ENCODE data around the gene ANP32E. TPM values are rescaled to one million over a fixed set of nuclear protein-coding genes. Genes with fewer than 3 reads are reported as not detected.
A peak's percentile ranks its signal among the peaks of the same experiment; 100 is the strongest.
"Not testable (repeated sequence)": the region's sequence is repeated elsewhere in the genome, so short reads cannot be mapped to it uniquely, and the experiment has no call there.

ANP32E gene
- polyA plus RNA-seq, 5 donors = 65.8 to 120 (median 91.4) TPM

DNA sequence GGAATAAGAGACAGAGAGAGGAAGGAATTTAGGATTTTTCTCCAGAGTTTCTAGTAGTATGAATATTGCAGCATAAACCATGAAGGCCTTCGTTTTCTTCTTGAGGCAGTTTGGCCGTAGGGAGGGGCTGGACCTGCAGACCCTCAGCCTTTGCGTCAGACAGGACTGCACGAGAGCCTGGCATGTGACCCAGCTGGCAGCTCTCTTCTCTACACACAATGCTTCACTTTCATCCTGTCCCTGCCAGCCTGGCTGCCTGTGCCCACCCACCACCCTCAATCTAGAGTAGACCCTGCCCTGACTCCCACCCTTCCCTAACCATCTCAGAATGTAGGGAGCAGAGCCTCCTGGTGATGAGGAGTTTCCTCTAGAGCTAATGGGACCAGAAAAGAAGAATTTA, 23.3 kb upstream of the ANP32E start:
- DNase-seq = no peak

DNA sequence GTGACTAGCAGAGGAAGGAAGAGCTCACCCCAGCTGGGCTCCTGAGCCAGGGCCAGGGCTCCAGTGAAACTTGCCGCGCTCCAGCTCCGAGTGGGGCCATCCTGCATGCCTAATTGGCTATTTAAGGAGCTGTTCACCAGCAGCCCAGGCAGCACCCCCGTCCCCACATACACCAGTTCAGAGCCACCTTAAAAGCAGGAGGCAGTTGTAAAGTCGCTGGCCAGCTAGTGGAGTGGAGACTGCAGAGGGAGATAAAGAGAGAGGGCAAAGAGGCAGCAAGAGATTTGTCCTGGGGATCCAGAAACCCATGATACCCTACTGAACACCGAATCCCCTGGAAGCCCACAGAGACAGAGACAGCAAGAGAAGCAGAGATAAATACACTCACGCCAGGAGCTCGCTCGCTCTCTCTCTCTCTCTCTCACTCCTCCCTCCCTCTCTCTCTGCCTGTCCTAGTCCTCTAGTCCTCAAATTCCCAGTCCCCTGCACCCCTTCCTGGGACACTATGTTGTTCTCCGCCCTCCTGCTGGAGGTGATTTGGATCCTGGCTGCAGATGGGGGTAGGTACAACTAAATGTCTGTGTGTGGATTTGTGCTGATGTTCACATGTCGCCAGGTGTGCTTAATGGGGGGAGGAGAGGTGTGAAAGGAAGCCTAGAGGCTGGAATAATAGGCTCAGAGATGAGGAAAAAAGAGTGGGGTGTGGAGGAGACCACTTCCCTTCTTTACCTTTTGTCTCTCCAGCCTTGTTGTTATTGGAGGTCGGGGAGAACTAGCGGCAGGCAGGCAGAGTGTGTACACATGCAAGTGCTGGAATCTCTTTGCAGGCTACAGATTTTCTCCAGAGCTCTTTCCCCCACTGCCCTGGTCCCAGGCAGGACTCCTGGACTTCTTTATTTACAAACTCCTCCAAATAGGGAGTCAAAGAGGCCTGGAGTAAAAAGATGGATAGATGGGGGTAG, 22.0 kb upstream of the ANP32E start, which contains the start of gene CA14:
TSS of gene CA14 (plus strand) at position 151 of the 962 bp plus-strand sequence. CDS start at position 506, 355 bp downstream.
- no peak for DNase-seq

DNA sequence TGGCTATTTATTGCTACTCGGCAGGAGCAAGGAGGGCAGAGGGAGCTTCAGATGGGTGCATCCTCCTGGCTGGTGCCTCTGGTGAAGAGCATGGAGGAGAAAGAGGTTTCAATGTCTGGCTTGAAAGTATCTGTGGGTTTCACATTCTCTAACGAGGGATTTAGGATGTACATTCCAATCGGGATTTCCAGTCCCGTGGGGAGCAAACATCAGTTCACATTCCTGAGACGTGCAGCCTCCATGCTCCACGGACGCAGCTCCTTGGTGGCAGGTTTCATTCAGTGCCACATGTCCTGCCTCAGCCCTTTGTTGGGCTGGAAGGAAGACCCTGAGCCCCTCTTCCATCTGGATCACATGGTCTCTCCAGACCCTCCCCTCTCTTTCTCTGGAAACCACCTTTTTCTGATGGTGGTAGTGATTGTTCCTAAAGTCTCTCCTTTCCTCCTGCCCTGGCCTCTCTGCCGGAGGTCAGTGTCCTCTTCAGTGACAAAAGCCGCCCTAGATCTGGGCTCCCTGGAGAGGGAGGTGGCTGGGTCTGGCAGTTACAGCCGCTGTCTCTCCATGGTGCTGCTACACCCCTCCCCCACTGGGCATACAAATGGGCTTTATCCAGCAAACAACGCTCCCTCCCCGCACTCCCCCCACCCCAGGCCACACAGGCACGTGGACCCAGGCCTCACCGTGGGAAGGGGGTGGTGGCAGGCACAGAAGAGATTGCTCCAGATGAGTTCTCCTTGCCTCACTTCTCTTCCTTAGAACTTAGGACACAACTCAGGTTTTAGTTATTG, 20.8 kb upstream of the ANP32E start:
- no peak for DNase-seq

DNA sequence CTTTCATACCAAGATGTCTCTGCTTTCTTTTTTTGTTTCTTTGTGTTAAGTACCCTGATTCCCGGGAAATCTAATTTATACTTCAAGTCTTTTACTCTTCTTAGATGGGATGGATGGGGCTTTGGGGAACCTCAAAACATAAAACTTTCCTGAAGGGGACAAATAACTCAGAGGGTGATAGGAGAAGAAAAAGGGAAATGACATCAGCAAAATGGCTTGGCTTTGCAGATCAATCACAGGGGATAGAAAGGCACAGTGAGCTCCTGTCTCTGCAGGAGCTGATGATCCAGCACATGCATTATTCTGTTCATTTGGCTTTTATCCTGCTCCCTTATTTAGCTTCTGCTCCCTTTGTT, 20.3 kb upstream of the ANP32E start:
- DNase-seq = no peak

DNA sequence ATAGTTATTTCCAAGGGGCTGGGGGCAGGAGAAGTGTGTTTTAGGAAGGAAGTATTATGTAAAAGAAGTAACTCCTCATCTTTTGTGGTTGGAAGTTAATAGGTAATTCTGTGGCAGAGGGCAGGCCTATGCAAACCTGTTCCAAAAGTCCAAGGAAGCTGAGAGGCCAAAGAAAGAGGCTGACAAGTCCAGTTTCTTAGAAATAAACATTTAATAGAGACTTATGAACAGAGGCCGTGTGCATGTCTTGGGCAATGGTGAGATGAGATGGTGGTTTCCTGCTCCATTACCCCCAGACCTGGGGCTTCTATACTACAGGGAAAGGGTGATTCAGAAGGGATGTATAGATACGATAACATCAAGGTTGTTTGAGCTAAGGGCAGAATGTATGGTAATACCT, 14.0 kb upstream of the ANP32E start:
- no peak for DNase-seq

DNA sequence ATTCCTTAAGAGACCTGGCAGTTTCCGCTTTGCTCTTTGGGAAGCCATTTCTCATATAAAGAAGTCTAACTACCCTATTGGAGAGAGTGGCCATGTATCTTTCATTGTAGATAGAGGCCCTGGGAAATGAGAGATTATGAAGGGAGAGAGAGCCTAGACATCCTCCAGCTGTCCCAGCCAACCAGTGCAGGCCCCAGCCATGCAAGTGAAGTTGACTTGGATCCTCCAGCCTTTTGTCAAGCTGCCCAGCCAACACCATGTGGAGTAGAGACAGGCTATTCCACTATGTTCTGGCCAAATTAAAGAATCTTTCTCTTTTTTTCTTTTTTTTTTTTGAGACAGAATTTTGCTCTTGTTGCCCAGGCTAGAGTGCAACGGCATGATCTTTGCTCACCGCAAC, 7.1 kb upstream of the ANP32E start:
- no peak for DNase-seq

DNA sequence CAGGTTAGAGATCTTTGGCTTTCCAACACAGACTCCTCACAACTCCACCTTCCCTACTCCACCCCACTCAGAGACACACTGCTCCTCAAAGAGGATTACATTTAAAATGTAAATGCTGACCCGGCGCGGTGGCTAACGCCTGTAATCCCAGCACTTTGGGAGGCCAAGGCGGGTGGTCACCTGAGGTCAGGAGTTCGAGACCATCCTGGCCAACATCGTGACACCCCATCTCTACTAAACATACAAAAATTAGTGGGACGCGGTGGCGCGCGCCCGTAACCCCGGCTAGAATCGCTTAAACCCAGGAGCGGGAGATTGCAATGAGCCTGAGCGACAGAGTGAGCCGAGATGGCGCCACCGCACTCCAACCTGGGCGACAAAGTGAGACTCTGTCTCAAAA, 1.8 kb upstream of the ANP32E start:
- DNase-seq = no peak

DNA sequence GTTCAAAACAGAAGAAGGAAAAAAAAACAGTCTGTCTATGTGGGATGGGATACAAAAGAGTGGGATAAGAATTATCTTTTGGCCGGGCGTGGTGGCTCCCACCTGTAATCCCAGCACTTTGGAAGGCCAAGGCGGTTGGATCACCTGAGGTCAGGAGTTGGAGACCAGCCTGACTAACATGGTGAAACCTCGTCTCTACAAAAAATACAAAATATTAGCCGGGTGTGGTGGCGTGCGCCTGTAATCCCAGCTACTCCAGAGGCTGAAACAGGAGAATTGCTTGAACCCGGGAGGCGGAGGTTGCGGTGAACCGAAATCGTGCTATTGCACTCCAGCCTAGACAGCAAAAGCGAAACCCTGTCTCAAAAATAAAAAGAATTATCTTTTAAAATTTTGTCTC, 1.3 kb upstream of the ANP32E start:
- not testable (repeated sequence) for DNase-seq

DNA sequence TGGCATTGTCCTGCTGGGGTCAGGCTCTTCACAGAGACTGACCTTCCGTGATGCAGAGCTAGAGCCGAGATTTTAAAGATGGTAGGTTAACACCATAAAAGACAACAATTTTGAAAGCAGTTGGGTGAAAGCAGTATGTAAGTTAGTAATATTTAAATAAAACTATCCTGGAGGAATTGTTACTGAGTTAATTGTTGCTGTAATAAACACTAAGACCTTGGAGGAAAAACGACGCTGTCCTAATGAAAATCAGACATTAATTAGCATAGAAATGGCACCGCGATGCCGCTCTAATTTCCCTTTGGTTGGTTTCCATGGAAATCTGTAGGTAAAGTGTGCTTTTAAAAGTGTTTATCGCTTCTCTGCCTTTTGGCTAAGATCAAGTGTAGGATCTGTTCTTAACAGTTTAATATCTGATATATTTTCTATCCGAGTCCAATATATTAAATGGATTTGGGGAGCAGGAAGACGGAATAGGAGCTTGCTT, 745 bp upstream of the ANP32E start:
- DNase-seq = no peak

DNA sequence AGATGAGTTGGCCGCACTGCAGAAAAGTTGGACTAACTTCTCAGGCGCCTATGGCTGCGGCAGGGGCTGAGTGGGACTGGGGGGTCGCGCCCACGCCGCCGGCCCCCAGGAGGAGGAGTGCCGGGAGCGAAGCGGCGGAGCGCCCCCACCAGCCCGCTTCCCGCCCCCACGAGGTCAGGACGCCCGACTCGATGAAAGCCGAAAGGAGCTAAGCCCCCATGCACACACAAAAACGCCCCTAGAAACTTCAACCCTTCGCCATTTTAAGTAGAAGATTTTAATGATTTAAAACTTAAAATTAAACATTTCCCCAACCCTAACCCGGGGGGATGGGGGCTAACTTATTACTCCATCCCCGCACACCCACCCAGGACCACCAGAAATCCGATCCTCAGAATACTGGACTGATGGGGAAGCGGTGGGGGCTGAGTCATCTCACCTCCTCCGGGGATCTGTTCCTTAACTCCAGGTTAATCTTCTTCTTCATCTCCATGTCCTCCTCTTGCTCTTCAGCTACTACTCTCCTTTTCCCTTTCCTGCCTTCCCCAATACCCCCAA, 539 bp downstream of the ANP32E start:
- DNase-seq = no peak

DNA sequence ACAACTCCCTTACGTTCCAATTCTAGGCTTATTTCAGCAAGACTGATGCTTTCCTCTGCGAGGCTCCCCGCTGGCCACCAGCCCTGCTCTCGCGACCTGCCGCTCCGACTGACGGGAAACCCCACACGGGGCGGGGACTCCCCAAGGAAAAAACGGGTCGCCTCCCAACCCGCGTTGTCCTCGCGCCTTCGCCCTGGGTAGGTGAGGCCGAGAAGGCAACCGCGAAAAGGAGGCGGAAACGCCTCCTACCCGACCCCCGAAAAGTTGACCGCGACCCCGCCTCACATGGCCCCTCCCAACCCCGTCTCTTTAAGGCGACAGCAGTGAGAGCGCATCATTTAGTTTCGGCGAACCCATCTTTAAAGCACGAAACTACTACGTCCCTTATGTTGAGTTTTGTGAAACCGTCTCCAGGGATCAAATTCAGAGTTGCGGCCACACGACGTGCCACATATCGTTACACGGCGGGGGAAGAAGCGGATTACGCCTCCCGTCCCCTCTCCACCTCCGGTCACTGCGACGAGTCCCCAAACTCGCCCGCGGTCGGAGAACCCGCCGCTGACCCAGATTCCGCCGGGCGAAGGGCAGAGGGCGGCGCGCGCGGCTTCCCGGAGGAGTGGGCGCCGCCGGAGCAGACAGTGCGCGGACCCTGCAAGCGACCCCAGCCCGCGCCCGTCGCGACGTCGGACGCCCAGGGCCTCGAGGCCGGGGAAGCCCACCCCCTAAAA, 1.2 kb downstream of the ANP32E start:
- DNase-seq = peak; percentile 81 to 84

DNA sequence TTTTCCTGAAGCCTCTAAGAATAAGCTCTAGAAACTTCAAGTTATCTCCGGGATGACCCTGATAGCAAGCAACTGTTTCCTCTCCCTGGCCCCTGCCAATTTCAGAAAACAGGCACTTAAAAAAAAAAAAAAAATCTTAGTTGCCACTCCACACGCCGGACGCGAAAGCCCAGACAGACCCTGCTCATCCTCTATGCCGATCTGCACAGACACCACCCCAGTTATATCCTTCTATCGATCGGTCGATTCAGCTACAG, 1.7 kb downstream of the ANP32E start:
- DNase-seq = no peak

DNA sequence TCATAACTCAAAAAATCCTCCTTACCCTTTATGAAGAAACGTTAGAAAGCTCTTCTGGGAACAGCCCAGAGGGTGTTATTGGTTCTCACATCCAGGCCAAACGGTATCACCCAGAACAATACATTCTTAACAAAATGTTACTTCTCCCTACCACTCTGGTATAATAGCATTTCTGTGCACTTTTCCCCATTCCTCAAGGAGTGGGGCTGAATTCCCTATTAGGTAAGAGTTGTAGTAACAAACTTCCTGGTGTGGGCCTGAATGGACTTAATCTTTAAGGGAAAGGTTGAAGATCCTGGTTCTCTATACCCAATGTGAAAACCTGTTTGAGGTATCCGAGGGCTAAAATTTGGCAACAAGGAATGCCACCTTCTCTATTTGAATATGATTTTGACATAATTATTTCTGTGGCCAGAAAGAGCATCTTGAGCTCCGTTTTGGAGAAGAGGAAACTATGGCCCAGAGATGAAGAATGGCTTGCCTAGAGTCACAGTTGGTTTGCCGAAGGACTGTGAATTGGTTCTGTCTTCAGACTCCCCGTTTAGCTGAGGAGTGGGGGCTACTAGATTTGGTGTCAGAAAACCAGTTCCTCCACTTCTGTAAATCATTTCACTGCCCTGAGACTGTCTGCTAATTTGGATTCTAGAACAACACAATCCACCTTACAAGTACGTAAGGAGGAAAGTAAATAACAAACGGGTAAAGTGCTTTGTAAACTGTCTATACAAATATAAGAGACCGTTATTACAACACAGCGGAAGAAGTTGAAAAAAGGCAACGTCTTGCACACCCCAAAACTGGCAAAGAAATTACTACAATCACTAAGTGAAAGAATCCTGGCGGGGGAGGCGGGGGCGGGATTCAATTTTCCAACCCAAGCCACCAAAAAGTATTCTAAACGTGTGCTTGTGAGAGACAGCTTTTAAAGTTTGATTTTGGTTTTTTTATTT, 2.3 kb downstream of the ANP32E start:
- DNase-seq = peak; percentile 48 to 68

DNA sequence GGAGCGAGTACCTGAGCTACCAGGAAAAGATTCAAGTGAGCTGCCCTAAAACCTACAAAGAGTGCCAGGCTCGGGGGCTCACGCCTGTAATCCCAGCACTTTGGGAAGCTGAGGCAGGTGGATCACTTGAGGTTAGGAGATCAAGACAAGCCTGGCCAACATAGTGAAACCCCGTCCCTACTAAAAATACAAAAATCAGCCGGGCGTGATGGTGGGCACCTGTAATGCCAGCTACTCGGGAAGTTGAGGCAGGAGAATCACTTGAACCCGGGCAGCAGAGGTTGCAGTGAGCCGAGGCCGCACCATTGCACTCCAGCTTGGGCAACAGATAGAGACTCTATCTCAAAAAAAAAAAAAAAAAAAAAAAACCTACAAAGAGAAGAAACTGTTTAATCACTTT, 3.0 kb downstream of the ANP32E start:
- not testable (repeated sequence) for DNase-seq

DNA sequence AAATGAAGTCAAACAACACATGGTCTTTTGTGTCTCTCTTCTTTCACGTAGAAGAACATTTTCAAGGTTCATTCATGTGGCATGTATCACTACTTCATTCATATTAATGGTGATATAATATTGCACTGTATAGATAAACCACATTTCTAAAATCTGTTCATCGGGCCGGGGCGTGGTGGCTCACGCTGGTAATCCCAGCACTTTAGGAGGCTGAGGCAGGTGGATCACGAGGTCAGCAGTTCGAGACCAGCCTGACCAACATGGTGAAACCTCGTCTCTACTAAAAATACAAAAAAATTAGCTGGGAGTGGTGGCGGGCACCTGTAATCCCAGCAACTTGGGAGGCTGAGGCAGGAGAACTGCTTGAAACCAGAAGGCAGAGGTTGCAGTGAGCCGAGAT, 7.7 kb downstream of the ANP32E start:
- DNase-seq = not testable (repeated sequence)

DNA sequence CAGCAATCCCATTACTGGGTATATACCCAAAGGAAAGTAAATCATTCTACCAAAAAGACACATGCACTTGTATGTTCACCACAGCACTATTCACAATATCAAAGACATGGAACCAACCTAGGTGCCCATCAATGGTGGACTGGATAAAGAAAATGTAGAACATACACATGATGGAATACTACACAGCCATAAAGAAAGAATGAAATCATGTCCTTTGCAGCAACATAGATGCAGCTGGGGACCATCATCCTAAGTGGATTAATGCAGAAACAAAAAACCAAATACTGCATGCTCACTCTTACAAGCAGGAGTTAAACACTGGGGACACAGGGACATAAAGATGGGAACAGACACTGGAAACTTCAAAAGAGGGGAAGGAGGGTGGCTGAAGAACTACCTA, 8.7 kb downstream of the ANP32E start:
- no peak for DNase-seq

DNA sequence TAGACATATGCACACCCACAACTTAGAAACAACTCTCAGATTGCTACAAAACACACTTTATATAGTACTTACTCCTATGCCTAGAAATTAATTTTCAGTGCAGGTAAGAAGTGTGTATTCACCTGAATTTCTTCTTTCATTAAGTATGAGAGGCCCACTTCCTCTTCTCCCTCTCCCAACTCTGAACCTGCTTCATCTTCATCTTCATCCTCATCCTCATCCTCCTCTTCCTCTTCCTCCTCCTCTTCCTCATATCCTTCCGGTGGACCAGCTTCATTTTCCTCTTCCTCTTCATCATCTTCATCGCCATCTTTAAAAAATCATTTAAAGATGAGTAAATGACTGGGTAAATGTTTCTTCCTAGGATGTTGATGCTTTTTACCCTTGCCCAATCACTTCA, 9.4 kb downstream of the ANP32E start:
- DNase-seq = no peak

DNA sequence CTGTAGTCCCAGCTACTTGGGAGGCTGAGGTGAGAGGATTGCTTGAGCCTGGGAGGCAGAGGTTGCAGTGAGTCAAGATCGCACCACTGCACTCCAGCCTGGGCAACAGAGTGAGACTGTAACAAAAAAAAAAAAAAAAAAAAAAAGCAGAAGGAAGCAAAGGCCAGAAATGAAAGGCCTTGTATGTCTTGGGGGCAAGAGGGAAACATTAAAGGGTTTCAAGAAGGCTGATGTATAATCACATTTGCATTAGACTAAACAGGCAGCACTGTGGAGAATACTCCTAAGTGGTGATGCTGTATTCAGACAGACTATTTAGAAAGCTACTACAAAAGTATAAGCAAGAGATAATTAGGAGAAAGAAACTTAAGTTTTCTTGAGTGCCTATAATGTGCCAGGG, 10.4 kb downstream of the ANP32E start:
- no peak for DNase-seq

DNA sequence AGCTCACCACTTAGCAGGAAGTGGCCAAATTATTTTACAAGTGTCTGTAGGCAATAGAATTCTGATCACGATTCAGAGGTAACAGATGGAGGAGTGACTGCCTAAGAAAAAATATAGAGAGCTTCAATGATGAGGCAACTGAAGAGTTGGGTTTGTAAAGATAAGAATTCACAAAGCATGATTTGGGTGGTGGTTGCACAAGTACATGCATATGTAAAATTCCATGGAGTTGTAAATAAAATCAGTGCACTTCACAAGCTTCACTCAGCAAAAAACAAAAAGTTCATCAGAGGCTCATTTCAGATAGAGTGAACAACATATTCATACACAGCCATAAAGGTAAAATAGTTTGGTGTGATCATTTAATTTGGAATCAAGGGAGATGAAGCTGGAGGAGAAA, 10.9 kb downstream of the ANP32E start:
- DNase-seq = no peak

DNA sequence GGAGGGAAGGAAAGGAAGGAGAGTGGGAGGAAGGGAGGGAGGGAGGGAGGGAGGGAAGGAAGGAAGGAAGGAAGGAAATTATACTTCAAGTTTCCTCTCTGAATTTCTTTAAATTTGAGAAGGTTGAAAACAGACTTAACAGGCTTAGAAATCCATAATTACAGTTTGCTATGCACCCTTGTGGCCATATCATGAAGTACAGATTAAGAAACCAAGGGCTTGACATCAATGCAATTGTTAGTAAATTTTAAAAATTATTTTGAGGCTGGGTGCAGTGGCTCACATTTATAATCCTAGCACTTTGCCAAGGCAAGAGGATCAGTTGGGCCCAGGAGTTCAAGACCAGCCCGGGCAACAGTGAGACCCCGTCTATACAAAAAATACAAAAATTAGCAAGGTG, 14.4 kb downstream of the ANP32E start:
- DNase-seq = no peak

DNA sequence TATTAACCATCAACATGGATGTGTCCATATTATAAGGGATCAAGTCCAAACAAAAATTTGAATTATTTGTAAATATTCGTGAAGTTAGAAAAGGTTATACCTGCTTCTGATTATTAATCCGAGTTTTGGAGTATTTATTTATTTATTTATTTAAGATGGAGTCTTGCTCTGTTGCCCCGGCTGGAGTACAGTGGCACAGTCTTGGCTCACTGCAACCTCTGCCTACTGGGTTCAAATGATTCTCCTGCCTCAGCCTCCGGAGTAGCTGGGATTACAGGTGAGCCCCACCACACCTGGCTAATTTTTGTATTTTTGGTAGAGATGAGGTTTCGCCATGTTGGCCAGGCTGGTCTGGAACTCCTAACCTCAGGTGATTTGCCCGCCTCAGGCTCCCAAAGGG, 20.1 kb downstream of the ANP32E start:
- DNase-seq = not testable (repeated sequence)

Measured in right lung (tissue), 5 donors.